ENCODE data around the gene ACP2.

DNA sequence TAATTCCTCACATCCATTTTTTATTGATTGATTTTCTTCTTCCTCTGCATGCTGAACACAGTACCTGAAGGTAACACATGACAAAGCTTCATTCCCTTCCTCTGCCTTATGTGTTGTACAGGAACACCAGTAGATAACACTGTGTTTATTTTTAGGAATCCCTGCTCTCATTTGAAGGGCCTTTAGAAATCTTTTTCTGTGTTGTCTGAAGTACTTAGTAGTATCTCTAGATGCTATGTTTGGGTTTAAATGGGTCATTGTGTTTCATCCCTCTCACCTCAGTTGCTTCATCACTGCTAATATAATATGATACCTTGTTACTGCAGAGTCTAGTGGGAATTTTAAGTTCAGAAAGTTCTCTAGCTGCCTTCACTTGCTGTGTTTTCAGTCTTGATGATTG, 31.5 kb upstream of the ACP2 start:
- no peak for TF ChIP-seq EZH2 (IDR thresholded peaks at IDR 0.05; ENCODE audit: borderline replicate concordance, low read length)
- TF ChIP-seq, protein P1, sequence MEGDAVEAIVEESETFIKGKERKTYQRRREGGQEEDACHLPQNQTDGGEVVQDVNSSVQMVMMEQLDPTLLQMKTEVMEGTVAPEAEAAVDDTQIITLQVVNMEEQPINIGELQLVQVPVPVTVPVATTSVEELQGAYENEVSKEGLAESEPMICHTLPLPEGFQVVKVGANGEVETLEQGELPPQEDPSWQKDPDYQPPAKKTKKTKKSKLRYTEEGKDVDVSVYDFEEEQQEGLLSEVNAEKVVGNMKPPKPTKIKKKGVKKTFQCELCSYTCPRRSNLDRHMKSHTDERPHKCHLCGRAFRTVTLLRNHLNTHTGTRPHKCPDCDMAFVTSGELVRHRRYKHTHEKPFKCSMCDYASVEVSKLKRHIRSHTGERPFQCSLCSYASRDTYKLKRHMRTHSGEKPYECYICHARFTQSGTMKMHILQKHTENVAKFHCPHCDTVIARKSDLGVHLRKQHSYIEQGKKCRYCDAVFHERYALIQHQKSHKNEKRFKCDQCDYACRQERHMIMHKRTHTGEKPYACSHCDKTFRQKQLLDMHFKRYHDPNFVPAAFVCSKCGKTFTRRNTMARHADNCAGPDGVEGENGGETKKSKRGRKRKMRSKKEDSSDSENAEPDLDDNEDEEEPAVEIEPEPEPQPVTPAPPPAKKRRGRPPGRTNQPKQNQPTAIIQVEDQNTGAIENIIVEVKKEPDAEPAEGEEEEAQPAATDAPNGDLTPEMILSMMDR (IDR thresholded peaks at IDR 0.05; ENCODE audit: low read length), result no peak
